ENCODE results near the gene PIP5K1B. TPM values are rescaled to one million over a fixed set of nuclear protein-coding genes. Genes with fewer than 3 reads are reported as not detected.

The PIP5K1B gene
- total and polyA plus RNA-seq, 4 donors = 0.09 to 30.9 (median 0.29) TPM

- Histone ChIP-seq H3K9ac (ENCODE audit: low read depth in 1 of 2, low read length in 2 of 2) (no peak overlapping the region), H3K27me3 (ENCODE audit: control insufficient read depth in 4 of 4, insufficient read depth in 4 of 4, low read length in 3 of 4) (peaks cover 0 to 5% (median 0%) of the 10 kb centered on the region in 4 donors), H3K36me3 (ENCODE audit: control insufficient read depth in 4 of 4, insufficient read depth in 3 of 4, low read depth in 1 of 4, low read length in 3 of 4) (no peaks in the 10 kb centered on the region), H3K27ac (ENCODE audit: low read depth in 1 of 2, low read length in 2 of 2) (no peak overlapping the region), H3K4me1 (ENCODE audit: control insufficient read depth in 4 of 4, insufficient read depth in 4 of 4, low read length in 3 of 4) (no peaks in the 10 kb centered on the region), H3K4me3 (ENCODE audit: low read depth in 1 of 3, low read length in 3 of 3) (no peak overlapping the region), H3K9me3 (ENCODE audit: control insufficient read depth in 4 of 4, low read length in 3 of 4) (no peaks in the 10 kb centered on the region)
- 68% methylated on average over 4 of the region's 4 CpGs for WGBS
- DNase-seq (ENCODE audit: low spot score) = no peak
- TF ChIP-seq NR2F2 (IDR thresholded peaks at IDR 0.05) (no peak), RXRA (IDR thresholded peaks at IDR 0.05) (no peak)
These were observed 155.4 kb downstream of the PIP5K1B start for GRCh38 chr9:68860419-68860818.

GRCh38 chr9:68861436-68861835 is 156.4 kb downstream of the PIP5K1B start:
- WGBS = 79% methylated on average over 9 of the region's 9 CpGs
- TF ChIP-seq GABPA (IDR thresholded peaks at IDR 0.05 in 1 of 2, conservative IDR thresholded peaks at IDR 0.05 in 1 of 2) = no peak
- no peak for TF ChIP-seq RXRA (IDR thresholded peaks at IDR 0.05)
- no peak for TF ChIP-seq FOXA1 (IDR thresholded peaks at IDR 0.05)
- TF ChIP-seq RAD21 (IDR thresholded peaks at IDR 0.05) = no peak
- no peak for TF ChIP-seq CTCF (IDR thresholded peaks at IDR 0.05; ENCODE audit: low read depth, low read length, missing input control)
- TF ChIP-seq HNF4A (conservative IDR thresholded peaks at IDR 0.05) = no peak
- no peak for TF ChIP-seq SP1 (IDR thresholded peaks at IDR 0.05)
- no peak for TF ChIP-seq HNF4G (IDR thresholded peaks at IDR 0.05)
- TF ChIP-seq TAF1 (conservative IDR thresholded peaks at IDR 0.05) = no peak
- TF ChIP-seq NR2F2 (IDR thresholded peaks at IDR 0.05) = no peak
- TF ChIP-seq FOXA2 (IDR thresholded peaks at IDR 0.05) = no peak
- no peak for TF ChIP-seq REST (IDR thresholded peaks at IDR 0.05)
- no peak for TF ChIP-seq YY1 (IDR thresholded peaks at IDR 0.05)
- TF ChIP-seq ZBTB33 (IDR thresholded peaks at IDR 0.05) = no peak
- no peak overlapping the region for H3K9ac ChIP-seq (ENCODE audit: low read depth in 1 of 2, low read length in 2 of 2)

More at GRCh38 chr9:68861436-68861835, 156.4 kb downstream of the PIP5K1B start:
- H3K4me1 ChIP-seq (ENCODE audit: control insufficient read depth in 4 of 4, insufficient read depth in 4 of 4, low read length in 3 of 4) = no peaks in the 10 kb centered on the region
- no peak overlapping the region for H3K4me3 ChIP-seq (ENCODE audit: low read depth in 1 of 3, low read length in 3 of 3)
- no peaks in the 10 kb centered on the region for H3K36me3 ChIP-seq (ENCODE audit: control insufficient read depth in 4 of 4, insufficient read depth in 3 of 4, low read depth in 1 of 4, low read length in 3 of 4)
- peaks cover 0 to 5% (median 0%) of the 10 kb centered on the region in 4 donors for H3K27me3 ChIP-seq (ENCODE audit: control insufficient read depth in 4 of 4, insufficient read depth in 4 of 4, low read length in 3 of 4)
- DNase-seq (ENCODE audit: low spot score) = no peak
- no peaks in the 10 kb centered on the region for H3K9me3 ChIP-seq (ENCODE audit: control insufficient read depth in 4 of 4, low read length in 3 of 4)
- H3K27ac ChIP-seq (ENCODE audit: low read depth in 1 of 2, low read length in 2 of 2) = no peak overlapping the region
